ENCODE data around the gene CHCHD6.

The CHCHD6 gene

GRCh38 chr3:126918355-126918821 lies 214.3 kb downstream of the CHCHD6 start:
- Histone ChIP-seq H3K36me3 (ENCODE audit: insufficient read depth, low read length) (no peaks in the 10 kb centered on the region; the same call in 1 of the 2 replicates), H3K9ac (ENCODE audit: insufficient read length) (no peak overlapping the region), H3K4me3 (no peak overlapping the region), H3K9me3 (ENCODE audit: low read depth, low read length) (peaks cover 7% of the 10 kb centered on the region; the same call in 1 of the 2 replicates), H3K27ac (no peak overlapping the region)
- no peak for TF ChIP-seq POLR2AphosphoS5 (IDR thresholded peaks at IDR 0.05; ENCODE audit: borderline replicate concordance, low read depth, low read length)
- no peak for TF ChIP-seq FOXP2 (optimal IDR thresholded peaks at IDR 0.05; ENCODE audit: control extremely low read depth, extremely low read length, insufficient read depth)
- TF ChIP-seq EZH2 (IDR thresholded peaks at IDR 0.05), result no peak
- DNase-seq (ENCODE audit: low read depth, low spot score), result no peak

- no peak for DNase-seq (ENCODE audit: low read depth, low spot score)
- Histone ChIP-seq H3K9me3 (ENCODE audit: low read depth, low read length) (peaks cover 7% of the 10 kb centered on the region; the same call in 1 of the 2 replicates), H3K4me3 (no peak overlapping the region), H3K27ac (no peak overlapping the region), H3K36me3 (ENCODE audit: insufficient read depth, low read length) (no peaks in the 10 kb centered on the region; the same call in 1 of the 2 replicates), H3K9ac (ENCODE audit: insufficient read length) (no peak overlapping the region)
- no peak for TF ChIP-seq EZH2 (IDR thresholded peaks at IDR 0.05)
- no peak for TF ChIP-seq POLR2AphosphoS5 (IDR thresholded peaks at IDR 0.05; ENCODE audit: borderline replicate concordance, low read depth, low read length)
- TF ChIP-seq FOXP2 (optimal IDR thresholded peaks at IDR 0.05; ENCODE audit: control extremely low read depth, extremely low read length, insufficient read depth), result no peak
Observed at GRCh38 chr3:126921085-126921824, 217.2 kb downstream of the CHCHD6 start.

- H3K4me3 ChIP-seq, result no peak overlapping the region
- H3K9me3 ChIP-seq (ENCODE audit: low read depth, low read length), result peaks cover 7% of the 10 kb centered on the region; the same call in 1 of the 2 replicates
- TF ChIP-seq POLR2AphosphoS5 (IDR thresholded peaks at IDR 0.05; ENCODE audit: borderline replicate concordance, low read depth, low read length) (no peak), EZH2 (IDR thresholded peaks at IDR 0.05) (no peak), FOXP2 (optimal IDR thresholded peaks at IDR 0.05; ENCODE audit: control extremely low read depth, extremely low read length, insufficient read depth) (no peak)
- DNase-seq (ENCODE audit: low read depth, low spot score), result no peak
- H3K9ac ChIP-seq (ENCODE audit: insufficient read length), result no peak overlapping the region
- no peaks in the 10 kb centered on the region; the same call in 1 of the 2 replicates for H3K36me3 ChIP-seq (ENCODE audit: insufficient read depth, low read length)
- no peak overlapping the region for H3K27ac ChIP-seq
Observed at GRCh38 chr3:126922466-126922865, 218.4 kb downstream of the CHCHD6 start.

- no peak for DNase-seq (ENCODE audit: low read depth, low spot score)
- Histone ChIP-seq H3K9me3 (ENCODE audit: low read depth, low read length) (peaks cover 7% of the 10 kb centered on the region; the same call in 1 of the 2 replicates), H3K27ac (no peak overlapping the region), H3K36me3 (ENCODE audit: insufficient read depth, low read length) (no peaks in the 10 kb centered on the region; the same call in 1 of the 2 replicates), H3K9ac (ENCODE audit: insufficient read length) (no peak overlapping the region), H3K4me3 (no peak overlapping the region)
- TF ChIP-seq FOXP2 (optimal IDR thresholded peaks at IDR 0.05; ENCODE audit: control extremely low read depth, extremely low read length, insufficient read depth), result no peak
- TF ChIP-seq POLR2AphosphoS5 (IDR thresholded peaks at IDR 0.05; ENCODE audit: borderline replicate concordance, low read depth, low read length), result no peak
- TF ChIP-seq EZH2 (IDR thresholded peaks at IDR 0.05), result no peak
Observed at GRCh38 chr3:126923423-126923822, 219.4 kb downstream of the CHCHD6 start.

GRCh38 chr3:126923895-126924294 lies 219.9 kb downstream of the CHCHD6 start:
- H3K9ac ChIP-seq (ENCODE audit: insufficient read length), result no peak overlapping the region
- TF ChIP-seq FOXP2 (optimal IDR thresholded peaks at IDR 0.05; ENCODE audit: control extremely low read depth, extremely low read length, insufficient read depth), result no peak
- TF ChIP-seq POLR2AphosphoS5 (IDR thresholded peaks at IDR 0.05; ENCODE audit: borderline replicate concordance, low read depth, low read length), result no peak
- H3K9me3 ChIP-seq (ENCODE audit: low read depth, low read length), result peaks cover 7% of the 10 kb centered on the region; the same call in 1 of the 2 replicates
- DNase-seq (ENCODE audit: low read depth, low spot score), result no peak
- no peaks in the 10 kb centered on the region; the same call in 1 of the 2 replicates for H3K36me3 ChIP-seq (ENCODE audit: insufficient read depth, low read length)
- H3K27ac ChIP-seq, result no peak overlapping the region
- H3K4me3 ChIP-seq, result no peak overlapping the region

- H3K9ac ChIP-seq (ENCODE audit: insufficient read length), result no peak overlapping the region
- TF ChIP-seq FOXP2 (optimal IDR thresholded peaks at IDR 0.05; ENCODE audit: control extremely low read depth, extremely low read length, insufficient read depth) (no peak), POLR2AphosphoS5 (IDR thresholded peaks at IDR 0.05; ENCODE audit: borderline replicate concordance, low read depth, low read length) (no peak), EZH2 (IDR thresholded peaks at IDR 0.05) (no peak)
- H3K9me3 ChIP-seq (ENCODE audit: low read depth, low read length), result peaks cover 7% of the 10 kb centered on the region; the same call in 1 of the 2 replicates
- no peak overlapping the region for H3K27ac ChIP-seq
- H3K4me3 ChIP-seq, result no peak overlapping the region
- DNase-seq (ENCODE audit: low read depth, low spot score), result no peak
- no peaks in the 10 kb centered on the region; the same call in 1 of the 2 replicates for H3K36me3 ChIP-seq (ENCODE audit: insufficient read depth, low read length)
Observed at GRCh38 chr3:126924458-126924857, 220.4 kb downstream of the CHCHD6 start.

- Histone ChIP-seq H3K9ac (ENCODE audit: insufficient read length) (no peak overlapping the region), H3K4me3 (no peak overlapping the region), H3K27ac (no peak overlapping the region), H3K9me3 (ENCODE audit: low read depth, low read length) (no peaks in the 10 kb centered on the region), H3K36me3 (ENCODE audit: insufficient read depth, low read length) (no peaks in the 10 kb centered on the region)
- DNase-seq (ENCODE audit: low read depth, low spot score), result no peak
- no peak for TF ChIP-seq POLR2AphosphoS5 (IDR thresholded peaks at IDR 0.05; ENCODE audit: borderline replicate concordance, low read depth, low read length)
Observed at GRCh38 chr3:126925411-126926171, 221.6 kb downstream of the CHCHD6 start.

- H3K27ac ChIP-seq, result peak overlapping the region; percentile 89
- H3K36me3 ChIP-seq (ENCODE audit: insufficient read depth, low read length), result no peaks in the 10 kb centered on the region
- no peak overlapping the region for H3K9ac ChIP-seq (ENCODE audit: insufficient read length)
- no peaks in the 10 kb centered on the region for H3K9me3 ChIP-seq (ENCODE audit: low read depth, low read length)
- peak overlapping the region; percentile 61 for H3K4me3 ChIP-seq
- TF ChIP-seq POLR2AphosphoS5 (IDR thresholded peaks at IDR 0.05; ENCODE audit: borderline replicate concordance, low read depth, low read length), result no peak
- TF ChIP-seq FOXP2 (optimal IDR thresholded peaks at IDR 0.05; ENCODE audit: control extremely low read depth, extremely low read length, insufficient read depth), result no peak
- TF ChIP-seq EZH2 (IDR thresholded peaks at IDR 0.05), result no peak
- DNase-seq (ENCODE audit: low read depth, low spot score), result no peak
Observed at GRCh38 chr3:126926684-126927400, 222.8 kb downstream of the CHCHD6 start.

Measured in SK-N-MC (cell line).